COLO668 (cell line): ENCODE results near the gene MUS81.
"Not testable (repeated sequence)": the region's sequence is repeated elsewhere in the genome, so short reads cannot be mapped to it uniquely, and the experiment has no call there.

ENCODE experiments used
- DNase-seq: peaks from one replicate; lab custom pipeline; 2025; ENCODE audit not compliant: unreplicated experiment; lab: John Stamatoyannopoulos, UW

MUS81 gene

GRCh38 chr11:65891219-65892136 is 31.2 kb downstream of the MUS81 start:
- DNase-seq: peak; percentile 70

- not testable (repeated sequence) for DNase-seq
These were observed 31.9 kb downstream of the MUS81 start for GRCh38 chr11:65892137-65892540.

- DNase-seq: no peak
These were observed 32.6 kb downstream of the MUS81 start for GRCh38 chr11:65892661-65893317.

GRCh38 chr11:65894034-65894591 is 33.9 kb downstream of the MUS81 start:
- no peak for DNase-seq

GRCh38 chr11:65895482-65895981 is 35.3 kb downstream of the MUS81 start:
- no peak for DNase-seq

- no peak for DNase-seq
These were observed 36.1 kb downstream of the MUS81 start for GRCh38 chr11:65896034-65896999.

GRCh38 chr11:65897020-65897471 is 36.8 kb downstream of the MUS81 start:
- DNase-seq: no peak

- peak; percentile 65 for DNase-seq
These were observed 38.6 kb downstream of the MUS81 start for GRCh38 chr11:65898656-65899355.

- DNase-seq: no peak
These were observed 39.3 kb downstream of the MUS81 start for GRCh38 chr11:65899356-65900124.

GRCh38 chr11:65900125-65900898 is 40.1 kb downstream of the MUS81 start, which contains the start of gene FOSL1:
Gene FOSL1, minus strand, starts transcription at chr11:65900388. Its CDS starts 49 bp downstream, at chr11:65900339.
- peak; percentile 93 for DNase-seq

- DNase-seq: no peak
These were observed 40.6 kb downstream of the MUS81 start for GRCh38 chr11:65900899-65901180.

GRCh38 chr11:65903068-65903481 is 42.8 kb downstream of the MUS81 start:
- DNase-seq: no peak

- DNase-seq: no peak
These were observed 43.5 kb downstream of the MUS81 start for GRCh38 chr11:65903715-65904114.

GRCh38 chr11:65906602-65907001 is 46.4 kb downstream of the MUS81 start:
- DNase-seq: no peak

GRCh38 chr11:65907878-65908277 is 47.6 kb downstream of the MUS81 start:
- DNase-seq: no peak

GRCh38 chr11:65911682-65912568 is 51.7 kb downstream of the MUS81 start:
- peak; percentile 38 for DNase-seq

- DNase-seq: no peak
These were observed 52.6 kb downstream of the MUS81 start for GRCh38 chr11:65912845-65913244.
